GM06990 (cell line): ENCODE measurements around the gene ASTE1.
"Not testable (repeated sequence)": the region's sequence is repeated elsewhere in the genome, so short reads cannot be mapped to it uniquely, and the experiment has no call there.

ENCODE experiments used
- DNase-seq: peaks from one replicate; pipeline ENCODE4 v3.0.0-alpha.2; 2011; ENCODE audit not compliant: insufficient read length; ENCODE audit errors: extremely low read depth
- H3K27me3 ChIP-seq: replicated peaks from 2 replicates; pipeline ENCODE4 v1.6.0; 2011; ENCODE audit warnings: low read length; ENCODE audit not compliant: control insufficient read depth, insufficient read depth
- H3K36me3 ChIP-seq: 2 replicates; pipeline ENCODE4 v1.5.1; 2011; ENCODE audit warnings: low read length; ENCODE audit not compliant: control insufficient read depth, insufficient read depth
- H3K4me3 ChIP-seq: replicated peaks from 2 replicates; pipeline ENCODE4 v1.5.1; 2011; ENCODE audit warnings: low read depth, mild to moderate bottlenecking, control low read depth, low read length
- CTCF ChIP-seq: IDR thresholded peaks from 2 replicates; pipeline ENCODE4 v1.5.1; 2011; ENCODE audit warnings: low read length, control low read depth, mild to moderate bottlenecking, inconsistent platforms; ENCODE audit not compliant: insufficient read depth, poor library complexity, severe bottlenecking

The ASTE1 gene

GRCh38 chr3:130973406-130973805, 53.2 kb downstream of the ASTE1 start:
- TF ChIP-seq CTCF: no peak
- H3K36me3 ChIP-seq: peaks cover 7% of the 10 kb centered on the region
- DNase-seq: no peak
- no peaks in the 10 kb centered on the region for H3K27me3 ChIP-seq
- no peak overlapping the region for H3K4me3 ChIP-seq

- H3K27me3 ChIP-seq, DNase-seq, H3K36me3 ChIP-seq, H3K4me3 ChIP-seq: not testable (repeated sequence)
Observed at GRCh38 chr3:130972592-130972991, 54.0 kb downstream of the ASTE1 start.

GRCh38 chr3:130971208-130971607, 55.4 kb downstream of the ASTE1 start:
- H3K36me3 ChIP-seq: peaks cover 7% of the 10 kb centered on the region
- no peak overlapping the region for H3K4me3 ChIP-seq
- no peaks in the 10 kb centered on the region for H3K27me3 ChIP-seq
- no peak for DNase-seq
- TF ChIP-seq CTCF: no peak

- Histone ChIP-seq H3K4me3 (no peak overlapping the region), H3K27me3 (no peaks in the 10 kb centered on the region), H3K36me3 (peaks cover 7% of the 10 kb centered on the region)
- DNase-seq: no peak
- no peak for TF ChIP-seq CTCF
Observed at GRCh38 chr3:130969621-130970020, 57.0 kb downstream of the ASTE1 start.

- H3K36me3 ChIP-seq: peaks cover 6% of the 10 kb centered on the region
- no peak overlapping the region for H3K4me3 ChIP-seq
- no peak for TF ChIP-seq CTCF
- H3K27me3 ChIP-seq: no peaks in the 10 kb centered on the region
- no peak for DNase-seq
Observed at GRCh38 chr3:130968221-130968620, 58.4 kb downstream of the ASTE1 start.

GRCh38 chr3:130967281-130967680, 59.3 kb downstream of the ASTE1 start:
- Histone ChIP-seq H3K36me3 (peaks cover 6% of the 10 kb centered on the region), H3K4me3 (no peak overlapping the region), H3K27me3 (no peaks in the 10 kb centered on the region)
- no peak for TF ChIP-seq CTCF
- no peak for DNase-seq
